NCI-H69 (cell line): Measurements from ENCODE around the gene TPTE.
"Not testable (repeated sequence)": the region's sequence is repeated elsewhere in the genome, so short reads cannot be mapped to it uniquely, and the experiment has no call there.

Source experiments
- DNase-seq: peaks from one replicate; lab custom pipeline; 2025; lab: John Stamatoyannopoulos, UW

Gene TPTE

GRCh38 chr21:10617133-10617752 lies 95.9 kb downstream of the TPTE start:
- not testable (repeated sequence) for DNase-seq

DNA sequence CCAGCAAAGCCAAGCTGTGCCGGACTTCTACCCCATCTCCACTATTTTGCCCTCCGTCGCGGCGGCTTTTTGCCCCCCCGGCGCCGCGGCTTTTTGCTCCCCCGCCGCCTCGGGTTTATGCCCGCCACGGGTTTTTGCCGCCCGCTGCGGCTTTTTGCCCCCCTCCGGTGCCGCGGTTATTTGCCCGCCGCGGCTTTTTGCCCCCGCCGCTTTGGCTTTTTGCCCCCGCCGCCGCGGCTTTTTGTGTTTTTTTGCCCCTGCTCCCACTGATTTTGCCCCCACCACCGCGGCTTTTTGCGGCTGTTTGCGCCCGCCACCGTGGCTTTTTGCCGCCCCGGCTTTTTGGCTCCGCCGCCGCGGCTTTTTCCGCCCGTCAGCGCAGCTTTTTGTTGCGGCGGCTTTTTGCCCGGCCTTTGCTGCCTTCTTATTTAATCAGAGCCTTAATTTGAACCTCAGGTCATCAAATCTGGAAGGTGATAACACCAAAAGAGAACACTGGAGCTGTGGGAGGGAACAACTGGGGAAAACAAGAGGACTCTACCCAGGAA lies 106.0 kb downstream of the TPTE start:
- DNase-seq = no peak

- not testable (repeated sequence) for DNase-seq
Observed at GRCh38 chr21:10629239-10629638, 107.9 kb downstream of the TPTE start.

- DNase-seq = not testable (repeated sequence)
Observed at GRCh38 chr21:10630829-10631228, 109.4 kb downstream of the TPTE start.

GRCh38 chr21:10631316-10631715 lies 109.9 kb downstream of the TPTE start:
- not testable (repeated sequence) for DNase-seq

DNA sequence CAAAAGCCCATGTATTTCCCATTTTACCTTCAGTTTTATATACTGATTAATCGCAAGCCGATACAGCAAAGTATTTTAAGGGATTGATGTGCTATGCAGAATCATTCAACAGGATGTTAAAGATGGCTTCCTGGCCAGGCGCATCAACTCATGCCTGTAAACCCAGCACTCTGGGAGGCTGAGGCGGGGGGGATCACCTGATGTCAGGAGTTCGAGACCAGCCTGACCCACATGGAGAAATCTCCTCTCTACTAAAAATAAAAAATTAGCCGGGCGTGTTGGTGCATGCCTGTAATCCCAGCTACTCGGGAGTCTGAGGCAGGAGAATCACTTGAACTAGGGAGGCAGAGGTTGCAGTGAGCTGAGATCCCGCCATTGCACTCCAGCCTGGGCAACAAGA lies 116.8 kb downstream of the TPTE start:
- DNase-seq = not testable (repeated sequence)

DNA sequence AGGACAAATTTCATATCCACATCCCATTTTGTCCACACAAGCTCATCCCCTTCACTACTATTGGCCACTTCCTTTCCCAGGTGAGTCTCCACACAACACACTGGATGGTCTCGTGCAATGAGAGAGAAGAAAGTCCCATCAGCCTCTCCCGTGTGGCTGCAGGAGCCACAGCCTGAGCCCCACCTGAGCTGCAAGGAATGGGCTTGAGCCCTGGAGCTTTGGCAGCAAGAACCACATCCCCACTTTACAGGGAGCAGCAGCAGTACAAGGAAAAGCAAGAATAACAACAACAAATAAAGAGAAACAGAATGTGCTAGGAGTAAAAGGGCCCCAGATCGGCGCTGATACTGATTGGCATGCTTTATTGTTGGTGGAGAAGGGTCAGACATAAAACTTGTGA lies 117.7 kb downstream of the TPTE start:
- DNase-seq = no peak

DNA sequence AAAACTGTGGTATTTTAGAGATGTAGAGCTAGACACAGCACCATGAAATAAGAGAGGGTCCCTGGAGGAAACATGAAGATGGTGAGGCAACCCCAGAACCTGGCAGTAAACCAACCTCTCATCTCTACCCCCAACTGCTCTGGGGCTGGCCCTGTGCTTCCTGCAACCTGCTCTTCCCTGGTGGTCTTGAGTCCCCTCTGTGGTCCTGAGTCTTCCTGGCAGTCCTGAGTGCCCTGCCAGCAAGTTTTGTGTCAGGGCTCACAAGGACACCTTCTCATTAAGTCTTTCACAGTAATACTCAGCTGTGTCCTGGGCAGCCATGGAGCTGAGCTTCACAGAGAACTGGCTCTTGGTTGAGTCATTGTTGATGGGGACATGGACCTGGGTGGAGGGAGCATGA lies 118.4 kb downstream of the TPTE start:
- DNase-seq = not testable (repeated sequence)

GRCh38 chr21:10640446-10640845 lies 119.1 kb downstream of the TPTE start:
- DNase-seq = no peak

GRCh38 chr21:10641107-10641506 lies 119.7 kb downstream of the TPTE start:
- no peak for DNase-seq

GRCh38 chr21:10645667-10646066 lies 124.3 kb downstream of the TPTE start:
- not testable (repeated sequence) for DNase-seq

GRCh38 chr21:10649350-10650149 lies 128.2 kb downstream of the TPTE start:
- not testable (repeated sequence) for DNase-seq

- not testable (repeated sequence) for DNase-seq
Observed at GRCh38 chr21:10650297-10650696, 128.9 kb downstream of the TPTE start.
